Activated CD8-positive, alpha-beta memory T cell treated with anti-CD3 and anti-CD28 coated beads, Interleukin-2, amount 50 U/mL, for 24 hours (primary cell): ENCODE data around the gene AP1G1.
"Not testable (repeated sequence)": the region's sequence is repeated elsewhere in the genome, so short reads cannot be mapped to it uniquely, and the experiment has no call there.

Source experiments
- DNase-seq: peaks from one replicate; pipeline ENCODE4 v3.0.0-alpha.2; 2020; ENCODE audit errors: extremely low read depth

Gene AP1G1

DNA sequence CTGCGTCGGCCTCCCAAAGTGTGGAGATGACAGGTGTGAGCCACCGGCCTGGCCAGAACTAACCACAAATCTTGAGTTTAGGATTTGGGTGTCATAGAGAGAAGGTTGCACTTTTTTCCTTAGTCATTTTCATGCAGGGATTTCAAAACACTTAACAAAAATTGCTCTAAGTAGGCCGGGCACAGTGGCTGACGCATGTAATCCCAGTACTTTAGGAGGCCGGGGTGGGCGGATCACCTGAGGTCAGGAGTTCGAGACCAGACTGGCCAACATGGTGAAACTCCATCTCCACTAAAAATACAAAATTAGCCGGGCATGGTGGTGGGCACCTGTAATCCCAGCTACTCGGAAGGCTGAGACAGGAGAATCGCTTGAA, 1.5 kb upstream of the AP1G1 start:
- DNase-seq: not testable (repeated sequence)

DNA sequence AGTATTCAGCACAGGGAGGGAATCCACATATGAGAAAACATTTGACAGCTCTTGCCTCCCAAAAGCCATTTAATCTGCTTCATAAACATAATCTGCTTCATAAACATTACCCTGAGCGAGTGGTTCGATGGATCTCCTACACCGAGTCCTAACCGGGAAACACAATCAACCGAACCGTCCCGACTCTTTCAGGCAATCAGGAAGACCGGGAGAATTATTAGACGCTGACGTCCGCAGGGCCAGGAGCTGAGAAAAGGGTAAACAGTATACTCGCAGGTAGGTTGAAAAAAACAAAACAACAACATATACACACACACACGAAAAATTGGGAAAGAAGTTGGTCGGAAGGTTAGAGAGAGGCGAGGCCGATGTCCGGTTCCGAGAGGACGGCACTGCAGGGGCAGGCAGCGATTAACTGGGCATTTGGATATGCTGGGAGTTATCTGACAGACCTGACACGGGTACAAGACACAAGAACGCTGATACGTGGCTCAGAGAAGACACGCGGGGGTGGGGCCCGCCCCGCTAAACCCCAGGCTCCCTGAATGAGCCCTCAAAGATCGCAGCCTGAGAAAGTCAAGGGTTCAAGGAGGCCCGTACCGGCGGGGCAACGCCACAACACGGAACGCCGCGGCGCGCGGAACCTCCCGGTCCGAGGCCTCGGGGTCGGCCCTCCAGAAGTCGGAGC, 585 bp downstream of the AP1G1 start:
- DNase-seq: no peak

DNA sequence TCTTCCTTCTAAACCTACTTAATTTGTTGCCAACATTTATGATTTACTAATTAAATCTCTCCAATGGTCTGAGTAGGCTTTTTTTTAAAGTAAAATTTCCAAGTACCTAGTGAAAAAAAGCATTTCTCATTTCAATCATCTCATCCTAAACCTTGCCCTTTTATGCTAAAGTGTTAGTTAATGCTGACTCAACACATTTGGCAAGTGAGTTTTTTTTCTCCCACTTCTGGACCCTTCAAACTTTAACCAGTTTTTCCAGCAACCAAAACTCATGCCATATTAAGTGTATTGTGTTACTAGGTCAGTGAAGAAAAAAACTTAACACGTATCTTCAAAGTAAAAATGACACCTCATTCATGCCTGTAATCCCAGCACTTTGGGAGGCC, 5.3 kb downstream of the AP1G1 start:
- DNase-seq: no peak

DNA sequence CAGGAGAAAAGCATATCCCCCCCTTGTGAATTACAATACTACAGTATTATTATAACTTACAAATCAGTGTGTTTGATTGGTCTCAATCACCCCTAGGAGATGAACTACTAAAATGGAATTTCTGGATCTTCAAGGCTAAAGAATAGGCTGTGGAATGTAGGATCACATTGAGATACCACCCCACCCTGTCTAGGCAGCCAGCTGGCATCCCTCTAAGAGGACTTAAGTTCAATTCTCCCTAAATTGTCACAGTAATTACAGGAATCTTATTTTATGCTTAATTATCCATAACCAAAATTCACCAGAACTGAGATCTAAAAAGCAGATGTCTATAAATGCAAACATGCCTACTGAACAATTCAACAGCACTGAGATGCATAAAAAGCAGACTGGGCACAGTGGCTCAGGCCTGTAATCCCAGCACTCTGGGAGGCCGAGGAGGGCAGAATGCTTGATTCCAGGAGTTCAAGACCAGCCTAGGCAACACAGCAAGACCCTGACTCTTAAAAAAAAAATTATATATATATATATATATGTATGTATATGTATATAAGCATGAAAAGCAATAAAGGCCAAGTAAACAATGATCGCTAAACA, 12.0 kb downstream of the AP1G1 start:
- no peak for DNase-seq

DNA sequence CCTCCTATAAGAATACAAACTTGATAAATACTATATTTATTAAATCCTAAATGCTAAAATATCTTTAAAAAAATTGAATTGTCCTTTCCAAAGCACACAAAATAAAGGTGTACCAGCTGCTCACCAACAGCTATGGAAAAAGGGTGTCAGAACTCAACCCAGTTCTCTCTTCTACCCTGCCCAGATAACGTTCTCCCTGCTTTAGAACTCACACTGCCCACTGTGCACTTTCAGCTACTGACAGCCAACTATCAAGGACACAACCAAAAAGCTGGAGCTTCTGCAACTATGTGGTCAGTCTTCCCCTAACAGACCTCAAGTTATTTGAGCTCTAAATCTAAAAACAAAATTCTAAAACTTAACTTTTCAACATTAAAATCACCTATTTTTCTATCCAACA, 13.7 kb downstream of the AP1G1 start:
- DNase-seq: no peak

DNA sequence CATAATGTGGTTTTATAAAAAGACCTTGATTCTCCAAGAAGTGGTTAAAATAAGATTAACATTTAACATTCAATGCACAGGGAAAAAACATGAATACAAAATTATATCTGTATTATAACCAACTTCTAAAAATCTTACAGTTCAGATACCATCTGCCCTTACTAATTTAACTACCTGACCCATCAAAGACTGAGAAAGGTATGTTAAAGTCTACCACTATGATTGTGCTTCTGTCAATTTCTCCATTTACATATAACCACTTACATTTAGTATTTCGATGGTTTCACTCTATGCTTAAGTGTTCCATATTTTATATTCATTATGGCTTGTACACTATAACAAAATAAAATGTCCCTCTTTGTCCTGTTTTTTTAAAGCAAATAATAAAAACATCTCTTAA, 14.6 kb downstream of the AP1G1 start:
- DNase-seq: no peak

DNA sequence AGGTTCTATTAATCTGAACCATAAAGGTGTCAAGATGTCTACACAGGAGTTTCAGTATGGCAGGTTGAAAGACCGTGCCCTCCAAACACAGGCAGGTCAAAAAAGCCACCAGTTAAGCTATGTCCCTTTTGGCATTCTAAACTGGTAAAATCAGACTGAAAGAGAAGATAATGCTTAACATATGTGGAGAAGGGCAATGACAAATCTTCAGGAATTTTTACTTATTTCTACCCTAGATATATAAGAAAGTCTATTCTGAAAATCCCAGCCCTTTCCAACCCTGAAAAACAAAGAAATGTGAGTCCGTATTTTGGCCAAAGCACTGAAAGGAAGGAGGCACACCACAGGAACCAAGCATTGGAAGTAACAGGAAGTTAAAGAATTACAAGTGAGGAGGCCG, 16.5 kb downstream of the AP1G1 start:
- no peak for DNase-seq

DNA sequence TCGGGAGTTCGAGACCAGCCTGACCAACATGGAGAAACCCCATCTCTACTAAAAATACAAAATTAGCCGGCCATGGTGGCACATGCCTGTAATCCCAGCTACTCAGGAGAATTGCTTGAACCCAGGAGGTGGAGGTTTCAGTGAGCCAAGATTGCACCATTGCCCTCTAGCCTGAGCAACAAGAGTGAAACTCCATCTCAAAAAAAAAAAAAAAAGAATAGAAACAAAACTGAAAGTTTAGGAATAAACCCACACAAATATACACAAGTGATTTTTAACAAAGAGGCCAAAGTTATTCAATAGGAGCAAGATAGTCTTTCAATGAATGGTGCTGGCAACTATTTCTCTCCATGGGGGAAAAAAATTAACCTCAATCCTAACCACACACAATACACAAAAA, 18.3 kb downstream of the AP1G1 start:
- DNase-seq: not testable (repeated sequence)

DNA sequence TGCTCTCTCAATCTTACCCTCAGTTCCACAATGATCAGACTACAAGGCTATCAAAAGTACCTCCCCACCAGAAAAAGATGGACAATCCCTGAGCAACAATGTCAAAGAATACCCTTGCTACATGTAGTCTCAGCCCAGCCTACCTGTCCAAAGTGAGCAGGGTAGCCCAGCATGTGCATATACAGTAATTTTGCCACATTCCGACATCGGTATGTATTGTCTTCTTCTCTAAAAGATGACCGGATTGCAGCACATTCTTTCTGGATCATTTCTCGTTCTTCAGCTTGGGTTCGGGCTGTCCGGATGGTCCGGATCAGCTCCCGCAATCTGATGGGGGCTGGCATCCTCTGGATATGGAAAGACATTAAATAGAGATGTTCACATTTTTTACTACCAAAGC, 19.5 kb downstream of the AP1G1 start:
- no peak for DNase-seq

DNA sequence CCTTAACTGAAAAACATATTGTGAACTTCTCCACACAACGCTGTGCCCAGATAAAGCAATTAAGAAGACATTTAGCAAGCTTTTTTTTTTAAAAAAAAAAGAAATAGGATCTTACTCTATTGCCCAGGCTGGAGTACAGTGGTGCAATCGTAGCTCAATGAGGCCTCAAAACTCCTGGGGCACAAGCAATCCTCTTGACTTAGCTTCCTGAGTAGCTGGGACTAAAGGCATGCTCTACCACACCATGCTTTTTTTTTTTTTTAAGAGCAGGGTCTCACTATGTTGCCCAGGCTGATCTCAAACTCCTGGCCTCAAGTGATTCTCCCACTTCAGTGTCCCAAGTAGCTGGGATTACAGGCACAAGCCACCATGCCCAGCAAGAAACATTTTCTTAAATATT, 20.1 kb downstream of the AP1G1 start:
- no peak for DNase-seq

DNA sequence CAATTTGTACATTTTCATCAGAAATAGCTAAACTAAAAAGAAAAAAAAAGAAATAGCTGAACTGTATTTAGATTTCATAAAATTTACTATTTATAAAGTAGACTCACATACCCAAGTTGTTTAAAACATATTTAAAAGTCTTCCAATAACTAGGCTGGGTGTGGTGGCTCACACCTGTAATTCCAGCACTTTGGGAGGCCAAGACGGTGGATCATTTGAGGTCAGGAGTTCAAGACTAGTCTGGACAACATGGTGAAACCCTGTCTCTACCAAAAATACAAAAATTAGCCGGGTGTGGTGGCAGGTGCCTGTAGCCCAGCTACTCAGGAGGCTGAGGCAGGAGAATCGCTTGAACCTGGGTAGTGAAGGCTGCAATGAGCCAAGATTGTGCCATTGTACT, 23.5 kb downstream of the AP1G1 start:
- not testable (repeated sequence) for DNase-seq

DNA sequence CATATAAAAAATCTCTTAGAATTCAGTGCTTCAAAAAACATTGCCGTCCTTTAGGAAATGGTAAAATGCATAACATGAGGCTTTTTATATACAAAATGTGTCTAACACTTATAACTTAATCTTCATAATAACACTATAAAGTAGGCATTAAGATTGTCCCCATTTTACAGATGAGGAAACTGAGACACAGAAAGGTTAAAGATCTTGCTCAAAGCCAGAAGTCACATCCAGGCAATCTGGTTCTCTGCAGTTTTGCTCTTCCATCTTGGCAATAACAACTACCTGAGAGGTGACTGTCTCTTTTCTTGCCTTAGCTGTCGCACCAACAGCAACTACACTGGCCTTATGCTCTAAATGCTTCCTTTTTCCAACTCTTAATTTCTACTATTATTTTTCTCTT, 24.5 kb downstream of the AP1G1 start:
- DNase-seq: no peak

DNA sequence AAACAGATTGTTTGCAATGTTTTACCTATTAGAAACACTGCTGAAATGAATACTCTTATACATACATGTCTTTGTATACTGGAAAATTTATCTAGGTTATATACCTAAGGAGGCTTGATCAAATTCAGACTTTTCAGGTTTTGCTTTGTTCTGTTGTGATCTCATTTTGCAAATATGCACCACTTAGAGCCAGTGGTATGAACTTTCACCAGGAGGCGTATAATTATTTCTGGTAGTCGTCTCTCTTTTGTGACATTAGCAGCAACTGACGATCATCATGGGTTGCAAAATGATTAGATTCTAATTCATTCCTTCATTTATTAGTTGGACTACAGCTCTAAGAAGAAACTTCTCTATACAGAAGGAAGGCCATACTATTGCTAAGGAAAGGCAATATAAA, 26.9 kb downstream of the AP1G1 start:
- DNase-seq: no peak

DNA sequence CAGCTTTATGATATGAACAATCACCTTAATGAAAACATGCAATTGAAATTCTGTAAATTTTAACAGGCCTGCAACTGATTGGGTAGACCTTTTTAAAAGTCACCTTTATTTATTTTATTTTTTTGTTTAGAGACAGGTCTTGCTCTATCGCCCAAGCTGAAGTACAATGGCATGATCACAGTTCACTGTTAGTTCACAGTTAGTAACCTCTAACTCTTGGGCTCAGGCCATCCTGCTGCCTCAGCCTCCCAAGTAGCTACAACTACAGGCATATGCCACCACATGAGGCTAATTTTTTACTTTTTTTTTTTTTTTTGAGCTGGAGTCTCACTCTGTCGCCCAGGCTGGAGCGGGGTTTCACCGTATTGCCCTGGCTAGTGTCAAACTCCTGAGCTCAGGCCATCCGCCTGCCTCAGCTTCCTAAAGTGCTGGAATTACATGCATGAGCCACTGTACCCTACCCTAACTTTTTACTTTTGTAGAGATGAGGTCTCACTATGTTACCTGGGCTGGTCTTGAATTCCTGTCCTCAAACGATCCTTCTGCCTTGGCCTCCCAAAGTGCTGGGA, 28.0 kb downstream of the AP1G1 start:
- no peak for DNase-seq

DNA sequence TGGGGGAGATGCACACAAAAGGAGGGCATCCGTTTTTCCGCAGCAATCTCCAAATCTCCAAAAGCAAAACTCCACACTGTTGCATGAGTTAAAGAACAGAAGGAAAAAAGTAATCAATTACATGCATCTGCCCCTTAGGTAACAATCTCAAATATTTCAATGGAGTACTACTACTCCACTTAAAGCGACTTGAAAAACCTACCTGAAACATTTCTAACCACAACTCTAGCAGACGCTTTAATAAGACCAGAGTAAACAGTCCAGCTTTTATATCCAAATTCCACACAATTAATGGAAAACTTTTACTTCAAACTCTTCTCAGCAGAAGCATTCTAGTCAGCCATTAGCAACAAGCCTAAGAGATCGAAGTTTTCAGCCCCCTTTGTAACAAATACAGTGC, 29.9 kb downstream of the AP1G1 start:
- no peak for DNase-seq

DNA sequence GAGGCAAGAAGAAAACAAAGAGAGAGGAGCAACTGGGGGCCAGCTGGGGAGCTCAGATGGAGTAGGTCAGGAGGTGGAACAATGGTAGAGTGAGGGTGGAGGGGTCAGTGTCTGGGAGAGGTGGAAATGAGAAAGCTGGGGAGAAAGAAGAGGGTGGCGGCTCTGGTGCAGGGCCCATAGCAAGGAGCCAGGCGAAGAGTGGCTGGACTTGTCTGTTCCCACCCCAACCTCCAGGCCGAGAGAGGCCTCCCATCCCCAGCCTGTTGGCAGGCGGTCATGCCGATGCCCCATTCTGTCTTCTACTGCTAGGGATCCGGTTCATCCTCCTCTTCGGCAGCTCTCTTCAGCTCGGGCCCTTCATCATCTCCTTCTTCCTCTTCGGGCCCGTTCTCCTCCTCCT, 31.3 kb downstream of the AP1G1 start:
- no peak for DNase-seq

DNA sequence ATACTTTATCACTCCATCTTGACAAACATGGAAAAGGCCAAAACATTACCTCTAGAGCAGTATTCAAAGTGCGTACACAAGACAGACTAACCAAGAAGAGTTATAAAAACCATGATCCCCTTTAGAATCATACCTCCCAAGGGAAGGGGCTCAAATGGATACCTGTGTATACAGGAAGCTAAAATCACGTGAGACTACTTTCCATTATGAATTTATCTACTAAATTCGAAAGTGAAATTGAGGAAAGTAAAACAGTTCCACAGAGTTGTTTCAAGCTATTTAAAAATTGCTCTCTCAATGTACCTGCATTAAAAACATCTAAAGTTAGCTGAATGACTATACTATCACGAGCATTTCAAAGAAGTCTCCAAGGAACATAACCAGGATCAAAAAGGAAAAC, 32.7 kb downstream of the AP1G1 start:
- DNase-seq: no peak

DNA sequence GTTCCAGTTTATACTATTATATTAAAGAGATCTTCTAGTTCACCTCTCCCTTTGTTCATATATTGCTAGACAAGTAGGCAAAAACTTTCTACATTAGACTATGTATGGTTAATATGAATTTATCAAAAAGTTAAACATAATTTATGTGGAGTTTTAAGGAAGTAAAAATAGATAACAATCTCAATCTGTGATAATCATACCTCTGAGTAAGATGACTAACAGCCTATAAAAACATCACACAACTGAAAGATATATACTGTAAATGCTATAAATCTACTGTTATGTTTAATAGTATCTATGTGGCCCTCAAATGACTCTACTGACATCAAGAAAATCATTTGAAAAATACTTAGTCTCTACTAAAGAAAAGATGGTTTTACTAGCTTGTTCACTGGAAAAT, 37.1 kb downstream of the AP1G1 start:
- no peak for DNase-seq

DNA sequence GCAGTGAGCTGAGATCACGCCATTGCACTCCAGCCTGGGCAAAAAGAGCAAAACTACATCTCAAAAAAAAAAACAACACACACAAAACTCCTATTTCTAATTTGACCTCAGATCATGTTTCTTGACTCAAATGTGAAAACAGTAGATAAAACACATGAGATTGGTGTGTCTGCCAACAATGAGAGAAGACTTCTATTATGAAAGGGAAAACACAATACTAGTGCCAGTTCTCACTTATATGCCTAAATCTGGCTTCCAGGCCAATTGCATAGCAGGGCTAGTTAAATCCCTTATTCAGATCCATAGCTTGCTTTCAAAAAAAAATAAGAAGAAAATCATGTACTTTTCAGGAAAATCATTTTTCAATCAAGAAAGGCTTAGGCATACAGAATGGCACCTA, 39.4 kb downstream of the AP1G1 start:
- no peak for DNase-seq

DNA sequence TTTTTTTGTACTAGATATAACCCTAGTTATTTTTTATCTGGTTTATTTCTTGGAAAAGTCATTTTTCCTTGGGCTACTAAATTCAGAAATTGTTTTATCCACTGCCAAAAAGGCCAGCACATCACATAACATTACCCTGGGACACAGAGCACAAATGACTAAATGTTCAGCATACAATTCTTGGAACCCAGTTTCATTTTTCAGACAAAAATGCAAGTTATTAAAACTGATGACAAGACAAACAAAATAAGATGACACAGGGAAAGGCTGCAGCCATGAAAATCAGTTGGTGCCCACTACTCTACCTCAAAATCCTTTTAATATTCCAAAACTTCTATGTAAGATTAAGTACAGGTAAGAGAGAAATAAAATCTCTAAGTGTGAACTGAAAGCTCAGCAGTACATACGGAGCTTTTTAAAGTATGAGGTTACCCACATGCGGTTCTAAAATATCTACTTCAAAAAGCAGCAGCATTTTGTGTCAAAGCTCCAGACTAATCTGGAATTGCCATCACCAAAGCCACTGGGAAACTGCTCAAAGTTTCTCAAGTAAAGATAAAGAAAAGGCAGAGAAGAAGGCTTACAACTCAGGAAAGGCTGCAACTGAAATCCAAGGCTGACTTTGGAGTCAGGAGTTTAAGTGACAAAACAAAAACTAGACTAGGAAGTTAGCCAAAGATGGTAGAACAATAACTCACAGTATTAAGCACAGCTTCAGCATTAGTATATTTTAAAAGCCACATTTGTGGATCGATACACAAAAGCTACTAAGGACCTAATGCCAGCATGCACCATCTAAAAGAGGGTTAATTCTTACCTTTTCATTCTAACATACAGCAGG, 41.4 kb downstream of the AP1G1 start:
- no peak for DNase-seq

DNA sequence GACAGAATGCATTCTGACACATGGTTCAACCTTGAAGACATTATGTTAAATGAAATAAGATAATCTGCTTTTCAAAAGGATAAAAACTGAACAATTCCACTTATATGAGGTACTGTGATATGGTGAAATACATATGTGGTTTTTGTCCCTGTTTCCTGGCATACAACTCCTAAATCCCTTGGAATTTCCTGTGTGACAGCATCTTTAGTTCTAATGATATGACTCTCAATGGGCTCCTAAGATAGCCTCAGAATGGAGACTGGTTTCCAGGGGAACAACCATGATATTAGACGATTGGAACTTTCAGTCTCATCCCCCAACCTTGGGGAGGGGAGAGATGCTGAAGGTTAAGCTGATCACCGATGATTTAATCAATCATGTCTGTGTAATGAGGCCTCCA, 46.4 kb downstream of the AP1G1 start:
- no peak for DNase-seq

DNA sequence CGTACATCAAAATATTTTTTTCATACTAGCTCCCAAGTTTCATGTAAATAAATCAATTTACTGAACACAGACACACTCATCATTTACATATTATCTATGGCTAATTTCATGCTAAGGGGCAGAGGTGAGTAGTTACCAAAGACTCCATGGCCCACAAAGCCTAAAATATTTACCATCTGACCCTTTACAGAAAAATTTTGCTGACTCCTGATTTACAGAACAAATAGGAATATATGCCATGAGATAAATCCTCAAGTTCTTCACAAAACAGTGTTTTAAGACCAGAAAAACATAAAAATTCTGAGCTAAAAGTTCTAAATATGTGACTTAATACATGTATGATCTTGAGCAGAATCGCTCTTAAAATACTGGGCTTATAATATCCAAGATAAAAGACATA, 47.5 kb downstream of the AP1G1 start:
- no peak for DNase-seq

DNA sequence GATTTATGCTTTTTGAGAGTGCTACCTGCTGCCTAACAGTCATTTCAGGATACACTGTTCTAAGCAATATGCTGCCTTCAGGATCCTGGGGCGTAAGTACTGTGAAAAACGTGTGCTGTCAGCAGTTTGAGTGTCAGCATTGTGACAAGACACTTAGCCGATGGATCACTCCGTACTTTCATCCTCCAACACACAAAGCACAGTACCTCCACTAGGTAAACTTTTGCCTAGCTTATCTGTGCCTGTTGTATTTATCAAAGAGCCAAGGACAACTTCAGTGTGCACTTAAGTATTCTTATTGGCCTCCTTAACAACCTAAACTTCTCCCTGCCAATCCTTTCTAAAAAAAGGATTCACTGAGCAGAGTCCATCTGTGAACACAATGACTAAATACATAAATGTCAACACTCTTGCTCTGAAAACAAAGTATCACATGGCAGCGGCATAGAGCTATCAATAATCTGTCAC, 50.3 kb downstream of the AP1G1 start:
- no peak for DNase-seq
